ENCODE measurements around the gene ASTN1.

DNA sequence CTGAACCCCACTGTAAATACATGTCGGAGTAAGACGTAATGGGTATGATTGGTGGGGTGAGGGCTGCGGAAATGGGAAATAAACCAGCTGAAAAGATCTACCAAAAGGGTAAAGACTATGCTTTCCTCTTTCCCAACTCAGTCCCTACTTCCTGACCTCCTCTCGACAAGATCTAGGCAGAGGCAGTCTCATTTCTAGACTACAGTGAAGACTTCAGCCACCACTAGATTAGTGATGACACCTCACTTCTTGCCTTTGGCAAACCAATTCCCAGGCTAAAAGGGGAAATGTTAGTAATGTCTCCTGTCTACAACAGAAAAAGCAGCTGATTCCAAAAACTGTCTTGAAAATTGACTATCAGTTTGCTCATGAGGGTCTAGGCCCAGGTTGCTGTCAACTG is 219.9 kb downstream of the ASTN1 start:
- TF ChIP-seq CTCF (IDR thresholded peaks at IDR 0.05) (no peak), POLR2A (IDR thresholded peaks at IDR 0.05) (no peak)

Data from heart left ventricle (tissue), 13 donors.